Measurements from ENCODE around the gene ZNF311. TPM values are rescaled to one million over a fixed set of nuclear protein-coding genes. Genes with fewer than 3 reads are reported as not detected.

Gene ZNF311
- total RNA-seq, 4 donors from 2014 or later, result 0.35 to 1.4 (median 0.88) TPM

DNA sequence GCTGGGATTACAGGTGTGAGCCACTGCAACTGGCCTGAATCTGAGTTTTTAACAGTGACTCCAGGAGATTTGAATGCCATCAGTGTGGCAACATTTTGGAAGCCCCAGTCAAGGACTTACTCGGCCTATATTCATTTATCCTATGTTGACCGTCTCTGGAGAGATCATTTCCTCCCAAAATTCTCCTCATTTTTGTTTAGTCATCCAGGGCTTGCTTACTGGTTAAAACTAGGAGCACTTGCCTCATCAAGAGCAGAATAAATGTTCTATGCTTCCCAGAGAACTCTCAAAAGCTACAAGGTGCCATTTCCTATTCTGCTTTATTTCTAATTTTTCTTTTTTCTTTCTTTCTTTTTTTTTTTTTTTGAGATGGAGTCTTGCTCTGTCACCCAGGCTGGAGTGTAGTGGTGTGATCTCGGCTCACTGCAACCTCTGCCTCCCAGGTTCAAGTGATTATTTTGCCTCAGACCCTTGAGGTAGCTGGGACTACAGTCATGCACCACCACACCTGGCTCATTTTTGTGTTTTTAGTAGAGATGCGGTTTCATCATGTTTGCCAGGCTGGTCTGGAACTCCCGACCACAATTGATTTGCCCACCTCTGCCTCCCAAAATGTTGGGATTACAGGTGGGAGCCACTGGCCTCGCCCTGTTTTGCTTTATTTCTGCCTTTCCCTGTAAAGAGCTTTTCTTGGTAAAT lies 57.9 kb downstream of the ZNF311 start:
- Histone ChIP-seq H3K36me3 (no peaks in the 10 kb centered on the region), H3K9me3 (no peaks in the 10 kb centered on the region), H3K4me1 (peaks cover 0 to 20% (median 3%) of the 10 kb centered on the region in 3 donors), H3K27ac (no peak overlapping the region), H3K27me3 (no peaks in the 10 kb centered on the region), H3K4me3 (no peak overlapping the region)
- WGBS, 2 donors (ENCODE audit: low coverage in 1 of 2), result 78 to 91% methylated on average over 3 to 6 of the region's 6 CpGs
- TF ChIP-seq EP300 (IDR thresholded peaks at IDR 0.05) (no peak), POLR2AphosphoS5 (IDR thresholded peaks at IDR 0.05) (no peak), POLR2A (IDR thresholded peaks at IDR 0.05) (no peak)
- TF ChIP-seq, protein P1, sequence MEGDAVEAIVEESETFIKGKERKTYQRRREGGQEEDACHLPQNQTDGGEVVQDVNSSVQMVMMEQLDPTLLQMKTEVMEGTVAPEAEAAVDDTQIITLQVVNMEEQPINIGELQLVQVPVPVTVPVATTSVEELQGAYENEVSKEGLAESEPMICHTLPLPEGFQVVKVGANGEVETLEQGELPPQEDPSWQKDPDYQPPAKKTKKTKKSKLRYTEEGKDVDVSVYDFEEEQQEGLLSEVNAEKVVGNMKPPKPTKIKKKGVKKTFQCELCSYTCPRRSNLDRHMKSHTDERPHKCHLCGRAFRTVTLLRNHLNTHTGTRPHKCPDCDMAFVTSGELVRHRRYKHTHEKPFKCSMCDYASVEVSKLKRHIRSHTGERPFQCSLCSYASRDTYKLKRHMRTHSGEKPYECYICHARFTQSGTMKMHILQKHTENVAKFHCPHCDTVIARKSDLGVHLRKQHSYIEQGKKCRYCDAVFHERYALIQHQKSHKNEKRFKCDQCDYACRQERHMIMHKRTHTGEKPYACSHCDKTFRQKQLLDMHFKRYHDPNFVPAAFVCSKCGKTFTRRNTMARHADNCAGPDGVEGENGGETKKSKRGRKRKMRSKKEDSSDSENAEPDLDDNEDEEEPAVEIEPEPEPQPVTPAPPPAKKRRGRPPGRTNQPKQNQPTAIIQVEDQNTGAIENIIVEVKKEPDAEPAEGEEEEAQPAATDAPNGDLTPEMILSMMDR (IDR thresholded peaks at IDR 0.05), result no peak
- no peak for ATAC-seq

DNA sequence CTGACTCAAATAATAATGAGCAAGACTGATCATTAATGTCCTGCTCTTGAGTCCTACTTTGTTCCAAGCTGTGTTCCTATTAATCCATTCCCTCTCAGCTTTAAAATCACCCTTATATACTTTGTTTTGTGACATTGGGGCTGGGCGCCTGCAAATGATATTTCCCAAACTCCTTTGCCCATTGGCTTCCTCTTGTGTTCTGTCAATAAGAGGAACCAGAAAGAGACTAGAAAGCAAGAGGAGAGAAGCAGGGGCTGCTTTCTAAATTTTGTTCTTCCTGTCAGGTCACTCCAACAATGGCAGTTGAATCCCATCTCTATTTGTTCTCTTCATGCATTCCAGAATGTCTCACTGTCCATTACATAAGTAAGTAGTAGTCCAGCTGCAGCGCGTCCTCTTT lies 59.8 kb downstream of the ZNF311 start:
- TF ChIP-seq, protein P1 (IDR thresholded peaks at IDR 0.05), result no peak
- TF ChIP-seq POLR2A (IDR thresholded peaks at IDR 0.05) (no peak), EP300 (IDR thresholded peaks at IDR 0.05) (no peak)
- Histone ChIP-seq H3K9me3 (no peaks in the 10 kb centered on the region), H3K27ac (no peak overlapping the region), H3K27me3 (no peaks in the 10 kb centered on the region), H3K4me1 (peaks cover 0 to 31% (median 3%) of the 10 kb centered on the region in 3 donors), H3K4me3 (no peak overlapping the region), H3K36me3 (no peaks in the 10 kb centered on the region)
- ATAC-seq, result no peak
- WGBS, 2 donors (ENCODE audit: low coverage in 1 of 2), result 85 to 100% methylated on average over 1 to 3 of the region's 3 CpGs

Small RNA genes within 50 kb of the gene (small RNA-seq; reads per million reads assigned to genes)
- 0 to 0.86 (median 0.59) reads per million in 4 donors for gene RN7SL471P

Other genes with a start within 250 kb of the ZNF311 start
- gene TRIM27, start 81.3 kb downstream of the ZNF311 start, total RNA-seq, result 10 to 100 TPM; 36.0 to 55.1 (median 37.4) TPM
- not detected for gene OR2W1, start 39.9 kb upstream of the ZNF311 start, total RNA-seq
- gene OR2B3, start 82.0 kb upstream of the ZNF311 start, total RNA-seq, result not detected
- not detected for gene OR2J1, start 94.2 kb upstream of the ZNF311 start, total RNA-seq
- gene OR2J3, start 102.7 kb upstream of the ZNF311 start, total RNA-seq, result not detected
- not detected for gene OR2J2, start 165.6 kb upstream of the ZNF311 start, total RNA-seq